ENCODE data around the gene POU6F2. TPM values are rescaled to one million over a fixed set of nuclear protein-coding genes. Genes with fewer than 3 reads are reported as not detected.
"Not testable (repeated sequence)": the region's sequence is repeated elsewhere in the genome, so short reads cannot be mapped to it uniquely, and the experiment has no call there.

Gene POU6F2
- polyA plus RNA-seq, 6 donors from 2014 or later = not detected

DNA sequence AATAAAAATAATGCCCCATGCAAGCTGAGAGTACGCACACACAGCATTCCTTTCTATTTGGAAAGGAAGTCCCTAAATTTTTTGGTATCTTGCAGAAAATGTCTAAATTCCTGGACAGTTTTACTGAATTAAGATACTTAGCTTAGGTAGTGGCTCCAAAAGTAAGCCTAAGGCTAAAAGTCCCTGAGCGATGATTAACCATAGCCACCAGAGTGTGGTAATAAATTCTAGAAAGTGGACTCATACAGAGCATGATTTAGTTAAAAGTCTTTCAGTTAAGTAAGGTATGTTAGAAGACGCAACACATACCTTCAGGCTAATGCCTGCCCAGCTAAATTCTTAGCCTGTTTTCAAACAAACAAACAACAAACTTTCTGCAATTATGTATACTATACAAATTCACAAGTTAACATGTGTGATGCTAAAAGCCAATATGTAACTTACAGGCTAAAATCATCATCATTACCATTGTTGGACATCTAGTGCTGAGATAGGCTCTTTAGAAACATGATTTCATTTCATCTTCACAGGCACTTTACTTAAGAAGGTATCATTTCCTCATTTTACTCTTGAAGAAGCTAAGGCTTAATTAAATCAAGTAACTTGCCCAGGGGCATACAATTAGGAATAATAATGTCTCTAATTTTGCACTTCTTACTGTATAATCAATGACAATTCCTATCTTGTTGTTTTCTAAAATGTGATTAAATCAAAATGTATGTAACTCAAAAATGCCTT lies 327.1 kb downstream of the POU6F2 start:
- peaks cover 0 to 14% (median 0%) of the 10 kb centered on the region in 3 donors for H3K27me3 Mint-ChIP-seq
- H3K4me3 Mint-ChIP-seq = no peak overlapping the region
- H3K9me3 Mint-ChIP-seq = no peaks in the 10 kb centered on the region
- ATAC-seq (ENCODE audit: low read depth in 2 of 2) = no peak
- H3K4me1 Mint-ChIP-seq = no peaks in the 10 kb centered on the region
- DNase-seq = no peak
- H3K27ac Mint-ChIP-seq = no peak overlapping the region
- no peaks in the 10 kb centered on the region for H3K36me3 Mint-ChIP-seq

DNA sequence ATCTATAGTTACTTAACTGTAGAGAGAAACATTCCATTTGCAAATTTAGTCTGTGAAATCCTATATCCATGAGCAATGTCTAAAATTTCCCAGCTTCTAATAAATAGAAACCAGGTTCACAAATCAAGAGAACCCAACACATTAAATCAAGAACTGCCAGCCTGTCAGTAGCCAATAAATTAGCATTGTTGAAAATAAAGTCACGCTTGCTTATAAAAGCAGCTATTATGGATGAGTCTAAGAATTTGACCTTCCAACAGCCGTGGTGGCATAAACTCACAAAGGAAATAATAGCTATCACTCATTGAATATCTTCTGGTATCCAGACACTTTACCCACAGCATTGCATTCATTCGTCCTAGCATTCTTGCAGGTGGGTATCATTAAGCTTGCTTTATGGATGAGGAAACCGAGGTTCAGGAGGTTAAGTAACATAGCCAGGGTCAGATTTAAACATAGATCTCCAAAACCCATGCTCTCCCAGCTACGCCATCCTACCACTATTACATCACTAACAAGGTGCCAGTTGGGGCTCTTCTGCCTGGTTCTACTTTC lies 328.4 kb downstream of the POU6F2 start:
- H3K9me3 Mint-ChIP-seq = no peaks in the 10 kb centered on the region
- ATAC-seq (ENCODE audit: low read depth in 2 of 2) = no peak

DNA sequence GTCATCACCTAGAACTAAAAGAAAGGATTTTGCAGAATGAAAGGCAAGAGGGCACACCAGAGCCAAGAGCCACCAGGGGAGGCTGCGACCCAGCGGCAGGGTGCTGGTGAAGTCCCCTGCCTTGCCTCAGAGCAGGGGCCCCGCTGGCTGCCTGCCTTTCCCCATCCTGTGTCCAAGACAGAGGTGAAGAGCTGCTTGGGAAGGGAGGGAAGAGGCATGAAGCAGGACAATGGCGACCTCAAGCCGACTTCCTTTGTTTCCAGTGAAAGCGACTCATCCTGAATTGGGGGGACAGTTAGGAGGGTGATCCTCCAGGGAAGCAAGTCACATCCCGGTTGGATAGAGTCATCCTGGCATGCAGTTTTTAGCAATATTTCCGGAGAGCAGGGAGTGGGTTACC lies 333.0 kb downstream of the POU6F2 start:
- Mint-ChIP-seq H3K27me3 (peaks cover 0 to 23% (median 11%) of the 10 kb centered on the region in 3 donors), H3K36me3 (no peaks in the 10 kb centered on the region), H3K27ac (peak overlapping the region in 1 of 6 donors; percentile 40), H3K4me1 (no peaks in the 10 kb centered on the region), H3K9me3 (no peaks in the 10 kb centered on the region), H3K4me3 (no peak overlapping the region)
- ATAC-seq (ENCODE audit: low read depth in 2 of 2) = no peak
- DNase-seq = no peak

More for the DNA sequence above, 328.4 kb downstream of the POU6F2 start:
- Mint-ChIP-seq H3K4me1 (no peaks in the 10 kb centered on the region), H3K27ac (no peak overlapping the region), H3K27me3 (peaks cover 0 to 17% (median under 1%) of the 10 kb centered on the region in 3 donors), H3K36me3 (no peaks in the 10 kb centered on the region), H3K4me3 (no peak overlapping the region)
- no peak for DNase-seq

DNA sequence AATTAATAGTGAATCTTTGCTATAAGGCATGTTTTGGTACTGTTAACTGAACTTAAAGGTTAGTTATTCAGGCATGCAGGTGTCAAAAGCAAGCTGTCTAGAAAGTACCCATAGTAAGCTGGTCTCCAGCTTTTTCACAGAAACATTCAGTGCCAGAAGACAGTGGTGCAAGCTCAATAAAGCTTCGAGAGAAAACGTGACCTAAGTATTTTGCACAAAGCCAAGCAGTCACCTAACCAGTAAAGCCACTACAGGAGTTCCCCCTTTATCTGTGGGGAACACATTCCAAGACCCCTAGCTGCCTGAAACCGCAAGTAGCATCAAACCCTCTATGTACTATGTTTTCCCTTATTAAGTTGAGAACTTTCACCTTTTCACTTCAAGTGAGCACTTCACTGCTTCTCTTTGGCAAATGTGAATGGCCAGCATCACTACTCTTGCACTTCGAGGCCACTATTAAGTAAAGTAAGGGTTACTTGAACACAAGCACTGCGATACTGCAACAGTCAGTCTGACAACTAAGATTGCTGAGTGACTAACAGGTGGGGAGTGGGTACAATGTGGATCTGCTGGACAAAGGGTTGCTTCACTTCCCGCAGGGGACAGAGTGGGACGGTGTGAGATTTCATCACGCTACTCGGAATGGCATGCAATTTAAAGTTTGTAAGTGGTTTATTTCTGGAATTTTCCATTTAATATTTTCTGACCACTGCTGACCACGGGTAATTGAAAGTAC lies 334.7 kb downstream of the POU6F2 start:
- Mint-ChIP-seq H3K4me1 (no peaks in the 10 kb centered on the region), H3K4me3 (no peak overlapping the region), H3K27me3 (peaks cover 0 to 16% (median 11%) of the 10 kb centered on the region in 3 donors), H3K9me3 (no peaks in the 10 kb centered on the region), H3K27ac (no peak overlapping the region), H3K36me3 (no peaks in the 10 kb centered on the region)
- ATAC-seq (ENCODE audit: low read depth in 2 of 2) = no peak
- DNase-seq = no peak

DNA sequence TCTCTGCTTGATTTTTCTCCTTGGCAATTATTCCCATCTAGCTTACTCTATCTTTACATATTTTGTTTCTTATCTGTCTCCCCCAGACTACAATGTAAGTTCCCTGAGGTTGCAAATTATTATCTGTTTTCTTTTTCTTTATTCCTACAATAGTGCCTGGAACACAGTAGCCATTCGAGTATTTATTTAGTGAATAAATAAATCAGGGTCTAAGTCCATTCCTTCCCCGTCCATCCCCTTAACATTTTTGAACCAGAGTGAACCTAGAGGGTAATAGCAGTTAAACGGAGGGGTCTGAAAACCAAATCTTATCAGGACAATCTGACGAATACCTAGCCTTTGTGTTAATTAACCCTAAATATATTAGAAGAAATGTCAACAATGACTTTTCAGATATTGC lies 335.7 kb downstream of the POU6F2 start:
- Mint-ChIP-seq H3K27ac (no peak overlapping the region), H3K4me1 (no peaks in the 10 kb centered on the region)
- no peak for ATAC-seq (ENCODE audit: low read depth in 2 of 2)

DNA sequence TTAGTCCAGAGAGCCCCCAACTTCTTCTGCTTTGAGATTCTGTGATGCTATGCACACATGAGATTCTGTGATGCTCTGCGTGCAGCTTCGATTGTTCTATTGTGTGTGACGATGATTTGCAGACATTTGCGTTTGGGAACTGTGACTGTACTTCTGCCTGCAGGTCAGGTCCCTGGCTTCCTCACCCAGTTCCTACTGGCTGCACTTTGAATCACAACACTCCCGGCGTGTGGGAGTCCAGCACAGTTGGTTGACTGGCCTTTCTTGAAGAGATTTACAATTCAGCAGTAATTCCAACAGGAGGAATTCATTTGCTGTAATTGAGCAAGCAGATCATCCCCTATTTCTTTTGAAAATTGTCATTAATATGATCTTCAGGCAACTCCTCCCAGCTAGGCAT lies 336.3 kb downstream of the POU6F2 start:
- H3K36me3 Mint-ChIP-seq = no peaks in the 10 kb centered on the region
- no peaks in the 10 kb centered on the region for H3K4me1 Mint-ChIP-seq
- no peak overlapping the region for H3K4me3 Mint-ChIP-seq
- no peak overlapping the region for H3K27ac Mint-ChIP-seq
- DNase-seq = no peak
- no peaks in the 10 kb centered on the region for H3K9me3 Mint-ChIP-seq
- ATAC-seq (ENCODE audit: low read depth in 2 of 2) = no peak
- H3K27me3 Mint-ChIP-seq = peaks cover 0 to 11% (median 10%) of the 10 kb centered on the region in 3 donors

More for the DNA sequence above, 335.7 kb downstream of the POU6F2 start:
- no peaks in the 10 kb centered on the region for H3K9me3 Mint-ChIP-seq
- no peaks in the 10 kb centered on the region for H3K36me3 Mint-ChIP-seq
- DNase-seq = no peak
- peaks cover 0 to 16% (median 11%) of the 10 kb centered on the region in 3 donors for H3K27me3 Mint-ChIP-seq
- no peak overlapping the region for H3K4me3 Mint-ChIP-seq

DNA sequence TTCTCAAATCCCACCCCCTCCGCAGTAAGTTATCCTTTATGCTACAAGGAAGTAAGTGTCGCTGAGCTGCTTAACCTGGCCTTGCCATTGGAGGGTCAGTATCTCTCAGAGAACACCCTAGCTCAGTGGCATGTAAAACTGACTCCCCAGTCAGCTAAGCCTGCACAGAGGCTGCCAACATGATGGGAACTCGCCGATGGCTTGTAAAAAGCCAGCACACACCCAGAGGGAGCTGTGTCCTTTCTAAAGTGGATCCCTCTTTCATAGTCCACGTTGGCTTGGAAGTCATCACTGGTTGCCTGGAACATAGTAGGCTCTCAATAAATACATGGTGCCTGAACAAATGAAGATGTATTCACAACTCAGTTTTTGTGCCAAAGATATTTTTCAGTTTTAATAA lies 339.4 kb downstream of the POU6F2 start:
- Mint-ChIP-seq H3K9me3 (no peaks in the 10 kb centered on the region), H3K36me3 (no peaks in the 10 kb centered on the region), H3K27me3 (peaks cover 0 to 6% (median 0%) of the 10 kb centered on the region in 3 donors), H3K27ac (no peak overlapping the region), H3K4me3 (no peak overlapping the region), H3K4me1 (peaks cover 0 to 2% (median 0%) of the 10 kb centered on the region in 3 donors)
- DNase-seq (no peak), ATAC-seq (ENCODE audit: low read depth in 2 of 2) (no peak)

DNA sequence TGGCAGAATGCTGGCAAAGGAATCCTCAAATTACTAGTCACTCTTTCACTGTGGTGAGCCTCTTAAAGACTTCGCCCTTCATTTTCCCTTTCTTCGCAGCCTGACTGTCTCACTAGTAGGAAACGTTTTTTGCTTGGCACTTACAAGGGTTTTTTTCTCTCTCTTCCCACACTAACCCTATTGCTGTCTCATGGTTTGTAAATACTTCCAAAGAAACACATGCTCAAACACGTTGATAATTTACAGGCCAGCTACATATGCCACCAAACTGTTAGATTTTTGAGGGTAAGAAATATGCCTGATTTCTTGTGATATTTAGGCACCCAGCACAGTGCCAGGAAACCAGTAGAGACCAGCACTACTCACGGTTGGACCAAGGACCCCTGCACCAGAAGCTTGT lies 340.2 kb downstream of the POU6F2 start:
- no peaks in the 10 kb centered on the region for H3K36me3 Mint-ChIP-seq

DNA sequence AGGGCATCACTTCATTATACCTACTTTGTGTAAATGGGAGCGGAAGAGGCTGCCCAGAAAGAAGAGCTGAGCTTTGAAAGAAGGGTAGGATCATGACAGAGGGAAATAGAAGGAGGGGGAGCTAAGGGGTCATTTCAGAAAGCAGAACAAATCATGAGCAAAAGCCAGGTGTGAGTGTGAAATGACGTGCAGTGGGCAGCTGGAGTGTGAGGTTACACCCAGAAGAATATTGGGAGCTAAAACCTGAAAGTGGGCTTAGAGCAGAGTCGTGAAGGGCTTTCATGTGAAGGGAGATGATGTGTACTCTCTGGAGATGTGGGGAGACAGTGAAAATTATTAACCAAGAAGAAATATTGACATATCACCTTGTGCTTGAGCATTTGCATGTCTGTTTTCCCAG lies 343.5 kb downstream of the POU6F2 start:
- ATAC-seq (ENCODE audit: low read depth in 2 of 2) (no peak), DNase-seq (no peak)
- peaks cover 0 to 4% (median 0%) of the 10 kb centered on the region in 3 donors for H3K4me1 Mint-ChIP-seq
- no peaks in the 10 kb centered on the region for H3K36me3 Mint-ChIP-seq
- no peaks in the 10 kb centered on the region for H3K27me3 Mint-ChIP-seq
- peaks cover 0 to 7% (median 0%) of the 10 kb centered on the region in 7 donors for H3K9me3 Mint-ChIP-seq
- no peak overlapping the region for H3K4me3 Mint-ChIP-seq
- H3K27ac Mint-ChIP-seq = no peak overlapping the region

More for the DNA sequence above, 340.2 kb downstream of the POU6F2 start:
- no peak for DNase-seq
- H3K27me3 Mint-ChIP-seq = peaks cover 0 to 6% (median 0%) of the 10 kb centered on the region in 3 donors
- no peaks in the 10 kb centered on the region for H3K9me3 Mint-ChIP-seq
- peaks cover 0 to 2% (median 0%) of the 10 kb centered on the region in 3 donors for H3K4me1 Mint-ChIP-seq
- H3K27ac Mint-ChIP-seq = no peak overlapping the region
- ATAC-seq (ENCODE audit: low read depth in 2 of 2) = no peak
- H3K4me3 Mint-ChIP-seq = no peak overlapping the region

DNA sequence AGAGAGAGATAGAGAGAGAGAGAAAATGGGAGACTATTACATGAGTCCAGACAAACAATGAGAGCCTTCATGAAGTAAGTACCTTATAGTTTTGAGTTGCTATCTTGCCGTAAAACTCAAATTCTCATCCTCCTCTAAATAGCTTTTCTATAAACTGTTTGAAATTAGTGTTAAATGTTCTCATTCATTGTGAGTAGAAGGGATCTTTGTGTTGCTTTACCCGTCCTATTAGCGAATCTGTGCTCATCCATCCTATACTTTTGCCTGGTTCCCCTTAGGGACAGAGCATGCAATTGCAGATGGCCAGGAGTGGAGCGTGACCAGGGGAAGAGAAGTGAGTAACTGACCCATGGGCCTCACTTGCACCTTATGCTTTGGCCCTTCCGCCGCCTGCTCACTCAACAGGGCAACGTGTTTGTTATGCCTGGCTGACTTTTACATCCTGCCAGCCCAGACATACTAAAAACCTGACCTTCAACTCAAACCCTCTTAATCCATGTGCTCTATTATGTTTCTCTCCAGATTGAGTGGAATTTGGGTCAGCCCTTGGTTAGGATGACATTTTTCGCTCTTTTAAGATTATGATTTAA lies 344.3 kb downstream of the POU6F2 start:
- Mint-ChIP-seq H3K27ac (no peak overlapping the region), H3K4me3 (peak overlapping the region in 1 of 8 donors; percentile 48), H3K27me3 (no peaks in the 10 kb centered on the region), H3K9me3 (peaks cover 0 to 7% (median 0%) of the 10 kb centered on the region in 7 donors), H3K36me3 (no peaks in the 10 kb centered on the region), H3K4me1 (peaks cover 0 to 4% (median 0%) of the 10 kb centered on the region in 3 donors)
- DNase-seq = no peak
- ATAC-seq (ENCODE audit: low read depth in 2 of 2) = no peak

DNA sequence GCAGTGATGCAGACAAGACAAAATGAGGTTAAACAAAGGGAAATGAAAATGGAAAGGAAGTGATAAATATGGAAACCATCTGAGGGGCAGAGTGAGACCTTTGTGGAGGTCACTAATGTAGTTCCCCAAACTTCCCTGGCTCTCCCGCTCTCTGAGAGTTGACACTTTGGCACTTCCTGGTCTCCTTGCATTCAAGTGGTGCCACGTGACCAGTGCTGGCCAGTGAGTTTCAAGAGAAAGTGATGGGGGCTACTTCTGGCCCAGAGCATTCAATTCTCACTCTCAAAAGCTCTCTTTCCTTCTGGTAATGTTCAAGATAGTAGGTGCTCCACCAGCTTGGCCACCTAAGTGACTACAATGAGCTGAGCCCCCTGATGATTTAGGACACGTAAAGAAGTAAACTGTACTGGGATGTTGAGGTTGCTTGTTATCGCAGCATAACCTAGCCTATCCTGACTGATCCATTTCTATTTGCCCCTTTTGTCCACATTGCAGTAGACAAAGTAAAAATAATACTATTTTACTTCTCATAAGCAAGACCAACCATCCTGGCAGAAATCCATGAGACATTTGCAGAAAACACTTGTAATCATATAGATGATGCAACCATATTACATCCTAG lies 346.5 kb downstream of the POU6F2 start:
- peaks cover 0 to 7% (median 0%) of the 10 kb centered on the region in 7 donors for H3K9me3 Mint-ChIP-seq
- peaks cover 0 to 4% (median 0%) of the 10 kb centered on the region in 3 donors for H3K4me1 Mint-ChIP-seq
- no peak overlapping the region for H3K4me3 Mint-ChIP-seq
- DNase-seq (no peak), ATAC-seq (ENCODE audit: low read depth in 2 of 2) (no peak)
- H3K27ac Mint-ChIP-seq = no peak overlapping the region
- no peaks in the 10 kb centered on the region for H3K36me3 Mint-ChIP-seq
- H3K27me3 Mint-ChIP-seq = no peaks in the 10 kb centered on the region

DNA sequence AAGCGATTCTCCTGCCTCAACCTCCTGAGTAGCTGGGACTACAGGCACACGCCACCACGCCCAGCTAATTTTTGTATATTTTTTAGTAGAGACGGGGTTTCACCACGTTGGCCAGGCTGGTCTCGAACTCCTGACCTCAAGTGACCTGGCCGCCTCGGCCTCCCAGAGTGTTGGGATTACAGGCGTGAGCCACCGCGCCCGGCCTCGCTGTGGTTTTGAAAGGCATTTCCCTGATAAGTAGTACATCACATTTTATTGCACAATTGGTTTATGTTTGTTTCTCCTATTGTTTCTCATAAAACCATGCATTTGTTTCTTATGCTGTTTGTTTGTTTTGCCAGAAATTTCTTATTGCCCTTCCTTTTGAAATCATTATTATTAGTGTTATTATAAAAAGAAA lies 353.9 kb downstream of the POU6F2 start:
- H3K9me3 Mint-ChIP-seq; H3K4me1 Mint-ChIP-seq; ATAC-seq (ENCODE audit: low read depth in 2 of 2); H3K27me3 Mint-ChIP-seq; H3K4me3 Mint-ChIP-seq; H3K27ac Mint-ChIP-seq; DNase-seq; H3K36me3 Mint-ChIP-seq: not testable (repeated sequence)

DNA sequence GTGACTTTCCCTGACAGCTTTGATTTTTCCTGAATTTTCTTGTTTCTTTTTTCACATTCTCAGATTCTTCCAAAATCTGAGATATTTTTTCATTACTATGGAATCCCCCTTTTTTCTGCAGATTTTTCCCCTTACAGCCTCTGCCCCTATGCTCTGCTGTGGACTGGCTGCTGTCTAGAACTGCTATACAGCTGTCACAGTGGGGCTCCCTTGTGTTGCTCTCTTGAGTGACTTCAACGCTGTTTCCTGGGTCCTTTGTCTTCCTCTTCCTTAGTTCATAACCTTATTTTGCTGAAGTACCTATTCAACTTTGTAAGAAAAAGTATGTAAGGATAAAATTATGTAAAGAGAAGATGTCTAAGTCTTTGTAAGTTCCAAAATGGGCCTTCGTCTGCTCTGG lies 354.4 kb downstream of the POU6F2 start:
- Mint-ChIP-seq H3K4me3 (no peak overlapping the region), H3K9me3 (no peaks in the 10 kb centered on the region), H3K27me3 (no peaks in the 10 kb centered on the region), H3K36me3 (no peaks in the 10 kb centered on the region), H3K4me1 (no peaks in the 10 kb centered on the region), H3K27ac (no peak overlapping the region)
- DNase-seq = no peak
- no peak for ATAC-seq (ENCODE audit: low read depth in 2 of 2)

Measured in naive B cell (primary cell).